CD14-positive monocyte (primary cell): ENCODE measurements around the gene HPS1. TPM values are rescaled to one million over a fixed set of nuclear protein-coding genes. Genes with fewer than 3 reads are reported as not detected.

Experiments used
- DNase-seq, 3 donors: peaks; one replicate each; pipeline ENCODE4 v3.0.0-alpha.2; 2011 to 2022
- H2AFZ ChIP-seq: 2 replicates; pipeline ENCODE4 v1.6.0; 2012; ENCODE audit warnings: mild to moderate bottlenecking, low read depth, low read length, inconsistent platforms; ENCODE audit not compliant: insufficient read depth, poor library complexity, severe bottlenecking
- H3K27ac ChIP-seq, 2 donors: 1 replicate in 1 of 2; 2 replicates in 1 of 2; pipeline ENCODE4 v1.5.1; 2012 to 2013; ENCODE audit warnings: low read length in 2 of 2, control low read depth in 1 of 2, inconsistent platforms in 1 of 2, low read depth in 1 of 2, mild to moderate bottlenecking in 1 of 2
- H3K27me3 ChIP-seq, 2 donors: one replicate each; pipeline versions ENCODE4 v1.6.0 to v1.6.1; 2011 to 2013; ENCODE audit warnings: low read length in 2 of 2; ENCODE audit not compliant: control insufficient read depth in 2 of 2, insufficient read depth in 2 of 2
- H3K36me3 ChIP-seq, 2 donors: replicated peaks in 1 of 2; 1 replicate in 1 of 2; 2 replicates in 1 of 2; pipeline versions ENCODE4 v1.5.1 to v1.6.1; 2012 to 2013; ENCODE audit warnings: low read length in 2 of 2, control low read depth in 1 of 2, inconsistent platforms in 1 of 2, mild to moderate bottlenecking in 1 of 2; ENCODE audit not compliant: insufficient read depth in 2 of 2, control insufficient read depth in 1 of 2
- H3K4me1 ChIP-seq, 2 donors: 1 replicate in 1 of 2; 2 replicates in 1 of 2; pipeline versions ENCODE4 v1.5.1 to v1.6.1; 2012 to 2013; ENCODE audit warnings: low read length in 2 of 2, control low read depth in 1 of 2, inconsistent platforms in 1 of 2, mild to moderate bottlenecking in 1 of 2, moderate library complexity in 1 of 2; ENCODE audit not compliant: insufficient read depth in 2 of 2, control insufficient read depth in 1 of 2
- H3K4me2 ChIP-seq: replicated peaks from 2 replicates; pipeline ENCODE3; 2012; ENCODE audit warnings: low read length, moderate library complexity, mild to moderate bottlenecking; ENCODE audit not compliant: poor library complexity, severe bottlenecking; ENCODE audit errors: extremely low read depth
- H3K4me3 ChIP-seq, 3 experiments: fragments of 200-600 bp in 1 of 3; sonication (generic) in 1 of 3; replicated peaks in 1 of 3; 1 replicate in 2 of 3; 2 replicates in 1 of 3; pipeline ENCODE4 v1.5.1; 2011 to 2013; ENCODE audit warnings: low read length in 3 of 3, mild to moderate bottlenecking in 3 of 3, control low read depth in 2 of 3, low read depth in 2 of 3, inconsistent platforms in 1 of 3, moderate library complexity in 1 of 3
- H3K79me2 ChIP-seq: 2 replicates; pipeline ENCODE4 v1.6.0; 2012; ENCODE audit warnings: mild to moderate bottlenecking, control low read depth, inconsistent platforms, low read length, moderate library complexity; ENCODE audit not compliant: insufficient read depth
- H3K9ac ChIP-seq: 2 replicates; pipeline ENCODE4 v1.6.0; 2017; ENCODE audit warnings: low read length, mild to moderate bottlenecking; ENCODE audit not compliant: insufficient read depth, poor library complexity, severe bottlenecking
- H3K9me3 ChIP-seq, 2 donors: replicated peaks in 1 of 2; 1 replicate in 1 of 2; 2 replicates in 1 of 2; pipeline versions ENCODE4 v1.5.1 to v1.6.1; 2012 to 2013; ENCODE audit warnings: low read length in 2 of 2, control low read depth in 1 of 2; ENCODE audit not compliant: control insufficient read depth in 1 of 2, insufficient read depth in 1 of 2
- H4K20me1 ChIP-seq: 2 replicates; pipeline ENCODE4 v1.6.0; 2012; ENCODE audit warnings: mild to moderate bottlenecking, low read length, control low read depth, moderate library complexity; ENCODE audit not compliant: insufficient read depth
- H3K27ac Mint-ChIP-seq, 7 donors: one replicate each; pipeline ENCODE4 v1.8.0; 2020; ENCODE audit warnings: mild to moderate bottlenecking in 7 of 7, mixed read lengths in 7 of 7, moderate library complexity in 6 of 7, inconsistent platforms in 2 of 7
- H3K27me3 Mint-ChIP-seq, 3 donors: one replicate each; pipeline ENCODE4 v1.8.0; 2021 to 2022; ENCODE audit warnings: low read depth in 3 of 3, mild to moderate bottlenecking in 3 of 3, mixed read lengths in 3 of 3, moderate library complexity in 3 of 3, inconsistent platforms in 1 of 3
- H3K36me3 Mint-ChIP-seq, 2 donors: one replicate each; pipeline ENCODE4 v1.8.0; 2020; ENCODE audit warnings: mixed read lengths in 2 of 2, inconsistent platforms in 1 of 2, mild to moderate bottlenecking in 1 of 2
- H3K4me1 Mint-ChIP-seq: one replicate; pipeline ENCODE4 v1.8.0; 2020; ENCODE audit warnings: mild to moderate bottlenecking, mixed read lengths
- H3K4me3 Mint-ChIP-seq, 2 donors: one replicate each; pipeline ENCODE4 v1.8.0; 2020; ENCODE audit warnings: mild to moderate bottlenecking in 2 of 2, mixed read lengths in 2 of 2, moderate library complexity in 1 of 2
- H3K9me3 Mint-ChIP-seq, 7 donors: one replicate each; pipeline ENCODE4 v1.8.0; 2020 to 2022; ENCODE audit warnings: mixed read lengths in 7 of 7, mild to moderate bottlenecking in 6 of 7, moderate library complexity in 6 of 7, inconsistent platforms in 2 of 7
- CTCF ChIP-seq: fragments of 200-600 bp; IDR thresholded peaks from one replicate; pipeline ENCODE4 v1.8.0; 2022; ENCODE audit warnings: antibody characterized with exemption, mild to moderate bottlenecking
- WGBS: methylation state at CpG from one replicate; pipeline ENCODE4 v1.1.5; 2013; ENCODE audit warnings: missing lambda C conversion rate; ENCODE audit not compliant: insufficient coverage; 5-methylcytosine and 5-hydroxymethylcytosine counted together
- intact Hi-C, 2 donors: fragments of 100-400 bp; cut with micrococcal nuclease; formaldehyde crosslinking; loops; one replicate each; pipeline versions ENCODE4 v1.15.0 to v1.15.1; 2023
- polyA plus RNA-seq, 3 donors: library from polyadenylated mRNA; depleted of rRNA in 1 of 3; unstranded in 2 of 3; stranded (reverse) in 1 of 3; fragments of 300-500 nt in 2 of 3; fragments of >200 nt in 1 of 3; fragmentation: Illumina TruSeq in 2 of 3; gene quantifications; 1 replicate in 2 of 3; 2 replicates in 1 of 3; pipeline ENCODE4 v1.2.3, GENCODE V29; 2012 to 2021

HPS1 gene
- polyA plus RNA-seq, 3 donors = 73.0 to 135 (median 85.2) TPM

GRCh38 chr10:98450618-98451017 lies 3.9 kb upstream of the HPS1 start:
- intact Hi-C loops = no loop called here
- Histone ChIP-seq H3K79me2 (peaks cover 18% of the 10 kb centered on the region), H4K20me1 (peaks cover 5% of the 10 kb centered on the region), H3K4me1 (peaks cover 10 to 14% of the 10 kb centered on the region in 2 donors), H3K4me3 (no peak overlapping the region), H3K27ac (no peak overlapping the region), H2AFZ (no peak overlapping the region), H3K9ac (no peak overlapping the region), H3K27me3 (peaks cover 0 to 2% of the 10 kb centered on the region in 2 donors), H3K36me3 (no peaks in the 10 kb centered on the region), H3K9me3 (no peaks in the 10 kb centered on the region), H3K4me2 (no peak overlapping the region)
- H3K4me1 Mint-ChIP-seq = peaks cover 13% of the 10 kb centered on the region
- H3K9me3 Mint-ChIP-seq = peaks cover 0 to 3% (median 0%) of the 10 kb centered on the region in 7 donors
- WGBS = 100% methylated on average over 1 of the region's 1 CpG
- DNase-seq = no peak
- no peaks in the 10 kb centered on the region for H3K36me3 Mint-ChIP-seq
- peaks cover 8 to 17% (median 9%) of the 10 kb centered on the region in 3 donors for H3K27me3 Mint-ChIP-seq
- H3K4me3 Mint-ChIP-seq = no peak overlapping the region
- TF ChIP-seq CTCF = no peak
- H3K27ac Mint-ChIP-seq = no peak overlapping the region

- no peaks in the 10 kb centered on the region for H3K9me3 ChIP-seq
- no peak overlapping the region for H2AFZ ChIP-seq
- H3K9ac ChIP-seq = no peak overlapping the region
- peaks cover 22 to 27% of the 10 kb centered on the region in 2 donors for H3K4me1 ChIP-seq
- Mint-ChIP-seq H3K4me3 (no peak overlapping the region), H3K9me3 (peaks cover 0 to 3% (median 0%) of the 10 kb centered on the region in 7 donors), H3K36me3 (peaks cover 11 to 12% of the 10 kb centered on the region in 2 donors), H3K4me1 (peaks cover 26% of the 10 kb centered on the region), H3K27ac (no peak overlapping the region), H3K27me3 (peaks cover 4 to 17% (median 7%) of the 10 kb centered on the region in 3 donors)
- peaks cover 18% of the 10 kb centered on the region for H4K20me1 ChIP-seq
- no peak overlapping the region for H3K27ac ChIP-seq
- H3K4me3 ChIP-seq = no peak overlapping the region
- H3K36me3 ChIP-seq = peaks cover 10 to 12% of the 10 kb centered on the region in 2 donors
- no peak for DNase-seq
- intact Hi-C loops = no loop called here
- H3K27me3 ChIP-seq = peaks cover 0 to 2% of the 10 kb centered on the region in 2 donors
- peaks cover 31% of the 10 kb centered on the region for H3K79me2 ChIP-seq
- no peak for TF ChIP-seq CTCF
- no peak overlapping the region for H3K4me2 ChIP-seq
Measured at GRCh38 chr10:98449287-98449686, 2.6 kb upstream of the HPS1 start.
